Fibroblast of lung (primary cell): ENCODE results near the gene LRRC3. TPM values are rescaled to one million over a fixed set of nuclear protein-coding genes. Genes with fewer than 3 reads are reported as not detected.
A peak's percentile ranks its signal among the peaks of the same experiment; 100 is the strongest.

Source experiments
- DNase-seq, 2 donors: peaks; one replicate each; pipeline versions ENCODE4 v3.0.0 to v3.0.0-alpha.2; 2010; ENCODE audit warnings: low read depth in 2 of 2
- H2AFZ ChIP-seq: 2 replicates; pipeline ENCODE4 v1.5.1; 2012; ENCODE audit warnings: low read length, control low read depth, inconsistent platforms
- H3K27ac ChIP-seq: 2 replicates; pipeline ENCODE4 v1.5.1; 2011; ENCODE audit warnings: low read length, control low read depth; ENCODE audit not compliant: insufficient read depth
- H3K27me3 ChIP-seq: 2 replicates; pipeline ENCODE4 v1.5.1; 2011; ENCODE audit warnings: mild to moderate bottlenecking, low read length; ENCODE audit not compliant: control insufficient read depth, insufficient read depth
- H3K36me3 ChIP-seq: 2 replicates; pipeline ENCODE4 v1.5.1; 2011; ENCODE audit warnings: low read length; ENCODE audit not compliant: control insufficient read depth, insufficient read depth
- H3K4me1 ChIP-seq: 2 replicates; pipeline ENCODE4 v1.5.1; 2011; ENCODE audit warnings: low read length; ENCODE audit not compliant: control insufficient read depth, insufficient read depth; ENCODE audit errors: extremely low read depth
- H3K4me2 ChIP-seq: 2 replicates; pipeline ENCODE4 v1.5.1; 2011; ENCODE audit warnings: low read length, control low read depth; ENCODE audit not compliant: insufficient read depth; ENCODE audit errors: extremely low read depth
- H3K4me3 ChIP-seq, 4 experiments: fragments of 200-600 bp in 1 of 4; sonication (generic) in 1 of 4; replicated peaks in 1 of 4; 2 replicates each; pipeline ENCODE4 v1.5.1; 2011 to 2016; ENCODE audit warnings: low read length in 4 of 4, low read depth in 3 of 4, mild to moderate bottlenecking in 3 of 4, control low read depth in 2 of 4, inconsistent platforms in 1 of 4, mixed read lengths in 1 of 4; ENCODE audit not compliant: insufficient read depth in 1 of 4; ENCODE audit errors: control extremely low read depth in 1 of 4
- H3K79me2 ChIP-seq: 2 replicates; pipeline ENCODE4 v1.5.1; 2012; ENCODE audit warnings: mild to moderate bottlenecking, low read length, inconsistent platforms; ENCODE audit not compliant: control insufficient read depth, insufficient read depth
- H3K9ac ChIP-seq: 2 replicates; pipeline ENCODE4 v1.5.1; 2011; ENCODE audit warnings: mild to moderate bottlenecking, low read length, control low read depth; ENCODE audit not compliant: insufficient read depth
- H3K9me3 ChIP-seq: 2 replicates; pipeline ENCODE4 v1.5.1; 2012; ENCODE audit warnings: low read depth, low read length; ENCODE audit not compliant: control insufficient read depth, insufficient read depth
- H4K20me1 ChIP-seq: 2 replicates; pipeline ENCODE4 v1.5.1; 2011; ENCODE audit warnings: low read length; ENCODE audit not compliant: control insufficient read depth, insufficient read depth; ENCODE audit errors: extremely low read depth
- EZH2 ChIP-seq: IDR thresholded peaks from 2 replicates; pipeline ENCODE4 v1.5.1; 2012; ENCODE audit warnings: low read length, control low read depth, mild to moderate bottlenecking; ENCODE audit errors: missing control alignments
- polyA plus RNA-seq, 2 donors: library from polyadenylated mRNA; depleted of rRNA in 1 of 2; stranded (reverse) in 1 of 2; unstranded in 1 of 2; fragments of >200 nt; gene quantifications; 2 replicates each; pipeline ENCODE4 v1.2.1, GENCODE V29; 2011 to 2012; ENCODE audit warnings: missing spikeins in 1 of 2
- total RNA-seq: library from RNA; depleted of rRNA; stranded (reverse); fragments of >200 nt; gene quantifications from 2 replicates; pipeline ENCODE4 v1.2.1, GENCODE V29; 2014
- TF ChIP-seq, protein P1 (sequence below), 2 donors: IDR thresholded peaks in 1 of 2; conservative IDR thresholded peaks in 1 of 2; 1 replicate in 1 of 2; 2 replicates in 1 of 2; pipeline ENCODE4 v1.5.1; 2011 to 2012; ENCODE audit warnings: low read length in 2 of 2, control low read depth in 1 of 2, inconsistent platforms in 1 of 2, low read depth in 1 of 2, mild to moderate bottlenecking in 1 of 2

LRRC3 gene
- total and polyA plus RNA-seq, 2 donors (not counting 1 experiment from before 2014, with no cell fraction given), result 0.50 to 0.52 TPM

DNA sequence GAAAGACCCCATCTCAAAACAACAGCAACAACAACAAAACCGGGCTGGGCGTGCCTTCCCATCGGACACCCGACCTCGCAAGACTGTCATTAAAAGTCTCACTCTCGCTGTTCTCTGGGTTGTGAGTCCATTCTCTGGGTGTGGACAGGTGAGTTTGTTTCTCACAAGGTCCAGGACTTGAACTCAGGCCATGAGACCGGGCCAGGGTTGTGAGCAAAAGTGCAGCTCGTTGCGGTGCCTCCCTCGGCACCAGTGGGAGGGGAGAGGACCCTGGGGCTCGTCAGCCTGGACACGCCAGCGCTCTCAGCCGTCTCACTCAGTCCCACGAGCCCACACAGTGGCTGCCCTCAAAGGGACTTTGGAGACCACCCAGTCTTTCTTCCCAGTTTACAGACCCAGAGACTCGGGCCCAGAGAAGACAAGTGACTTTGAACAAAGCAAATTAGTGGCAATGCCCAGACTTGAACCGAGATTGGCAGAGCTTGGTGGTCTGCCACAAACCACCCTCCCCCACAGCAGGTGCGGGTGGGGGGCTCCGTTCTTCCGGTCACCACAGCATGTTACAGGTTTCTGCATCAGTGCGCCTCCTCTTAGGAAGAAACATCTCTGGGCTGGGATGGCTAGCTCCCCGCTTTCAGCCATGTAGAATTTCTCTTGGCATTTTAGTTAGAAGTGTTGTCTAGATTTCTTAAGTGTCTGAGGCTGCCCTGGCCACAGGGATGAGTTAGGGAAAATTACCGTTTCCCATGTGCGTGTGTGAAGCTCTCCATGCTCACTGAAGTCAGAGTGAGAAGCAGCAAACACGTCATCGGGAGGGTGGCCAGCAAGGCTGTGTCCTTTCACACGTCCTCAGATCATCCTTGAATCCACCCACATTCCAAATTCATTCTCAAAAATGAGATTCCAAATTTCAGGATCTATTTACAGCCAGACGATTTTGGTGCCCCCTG is 28.3 kb downstream of the LRRC3 start:
- Histone ChIP-seq H3K79me2 (no peaks in the 10 kb centered on the region), H3K4me2 (no peak overlapping the region), H3K36me3 (no peaks in the 10 kb centered on the region), H3K27ac (no peak overlapping the region), H3K9me3 (no peaks in the 10 kb centered on the region), H4K20me1 (no peaks in the 10 kb centered on the region), H3K4me3 (no peak overlapping the region), H2AFZ (no peak overlapping the region), H3K9ac (no peak overlapping the region), H3K27me3 (no peaks in the 10 kb centered on the region), H3K4me1 (no peaks in the 10 kb centered on the region)
- TF ChIP-seq EZH2, result no peak
- TF ChIP-seq, protein P1, sequence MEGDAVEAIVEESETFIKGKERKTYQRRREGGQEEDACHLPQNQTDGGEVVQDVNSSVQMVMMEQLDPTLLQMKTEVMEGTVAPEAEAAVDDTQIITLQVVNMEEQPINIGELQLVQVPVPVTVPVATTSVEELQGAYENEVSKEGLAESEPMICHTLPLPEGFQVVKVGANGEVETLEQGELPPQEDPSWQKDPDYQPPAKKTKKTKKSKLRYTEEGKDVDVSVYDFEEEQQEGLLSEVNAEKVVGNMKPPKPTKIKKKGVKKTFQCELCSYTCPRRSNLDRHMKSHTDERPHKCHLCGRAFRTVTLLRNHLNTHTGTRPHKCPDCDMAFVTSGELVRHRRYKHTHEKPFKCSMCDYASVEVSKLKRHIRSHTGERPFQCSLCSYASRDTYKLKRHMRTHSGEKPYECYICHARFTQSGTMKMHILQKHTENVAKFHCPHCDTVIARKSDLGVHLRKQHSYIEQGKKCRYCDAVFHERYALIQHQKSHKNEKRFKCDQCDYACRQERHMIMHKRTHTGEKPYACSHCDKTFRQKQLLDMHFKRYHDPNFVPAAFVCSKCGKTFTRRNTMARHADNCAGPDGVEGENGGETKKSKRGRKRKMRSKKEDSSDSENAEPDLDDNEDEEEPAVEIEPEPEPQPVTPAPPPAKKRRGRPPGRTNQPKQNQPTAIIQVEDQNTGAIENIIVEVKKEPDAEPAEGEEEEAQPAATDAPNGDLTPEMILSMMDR (conservative IDR thresholded peaks at IDR 0.05 in 1 of 2, IDR thresholded peaks at IDR 0.05 in 1 of 2; ENCODE audit: low read depth in 1 of 2, low read length in 2 of 2), result no peak
- no peak for DNase-seq

GRCh38 chr21:44484498-44485253 is 29.4 kb downstream of the LRRC3 start:
- no peaks in the 10 kb centered on the region for H3K4me1 ChIP-seq
- no peak for DNase-seq
- no peaks in the 10 kb centered on the region for H3K79me2 ChIP-seq
- H3K4me2 ChIP-seq, result no peak overlapping the region
- no peaks in the 10 kb centered on the region for H3K27me3 ChIP-seq
- H3K4me3 ChIP-seq, result no peak overlapping the region
- TF ChIP-seq EZH2, result no peak
- TF ChIP-seq, protein P1 (conservative IDR thresholded peaks at IDR 0.05 in 1 of 2, IDR thresholded peaks at IDR 0.05 in 1 of 2; ENCODE audit: low read depth in 1 of 2, low read length in 2 of 2), result no peak
- no peaks in the 10 kb centered on the region for H4K20me1 ChIP-seq
- H3K9ac ChIP-seq, result no peak overlapping the region
- no peaks in the 10 kb centered on the region for H3K36me3 ChIP-seq
- no peak overlapping the region for H3K27ac ChIP-seq
- no peak overlapping the region for H2AFZ ChIP-seq
- no peaks in the 10 kb centered on the region for H3K9me3 ChIP-seq

GRCh38 chr21:44485254-44485793 is 30.0 kb downstream of the LRRC3 start:
- Histone ChIP-seq H3K27me3 (no peaks in the 10 kb centered on the region), H3K9me3 (no peaks in the 10 kb centered on the region), H3K4me1 (no peaks in the 10 kb centered on the region), H3K9ac (no peak overlapping the region), H3K79me2 (no peaks in the 10 kb centered on the region), H3K4me3 (peak overlapping the region in 1 of 4 experiments; percentile 30), H2AFZ (no peak overlapping the region), H4K20me1 (no peaks in the 10 kb centered on the region), H3K36me3 (no peaks in the 10 kb centered on the region), H3K27ac (no peak overlapping the region), H3K4me2 (no peak overlapping the region)
- no peak for TF ChIP-seq EZH2
- TF ChIP-seq, protein P1 (conservative IDR thresholded peaks at IDR 0.05 in 1 of 2, IDR thresholded peaks at IDR 0.05 in 1 of 2; ENCODE audit: low read depth in 1 of 2, low read length in 2 of 2), result peak in 1 of 2 donors; percentile 14
- DNase-seq, result peak in 1 of 2 donors; percentile 17
